ENCODE results near the gene NFAT5. TPM values are rescaled to one million over a fixed set of nuclear protein-coding genes. Genes with fewer than 3 reads are reported as not detected.

NFAT5 gene
- total RNA-seq, 2 experiments from 2014 or later, result 6.7 to 29.7 TPM

Small RNA genes within 50 kb of the gene (microRNA-seq; reads per million reads assigned to microRNA genes)
- 18.2 reads per million, percentile 27 among the genes with 10 or more reads in this experiment for gene MIR1538 (ENCODE audit: borderline replicate concordance)

Small RNA genes within 50 kb of the gene (small RNA-seq; reads per million reads assigned to genes)
- gene MIR1538, result not detected

Other genes starting within 250 kb of the NFAT5 start
- 54.8 and 85.4 TPM in 2 replicates for gene PDF, start 235.4 kb upstream of the NFAT5 start, total RNA-seq (2014; rRNA removed; shearing (Covaris generic))
- gene PDF, start 235.4 kb upstream of the NFAT5 start, total RNA-seq (2022), result 31.6 and 37.8 TPM in 2 replicates
- 39.0 and 60.3 TPM in 2 replicates for gene COG8, start 226.4 kb upstream of the NFAT5 start, total RNA-seq (2014; rRNA removed; shearing (Covaris generic))
- 55.9 and 60.9 TPM in 2 replicates for gene COG8, start 226.4 kb upstream of the NFAT5 start, total RNA-seq (2022)
- gene NIP7, start 226.2 kb upstream of the NFAT5 start, total RNA-seq (2014; rRNA removed; shearing (Covaris generic)), result 26.9 and 39.7 TPM in 2 replicates
- gene NIP7, start 226.2 kb upstream of the NFAT5 start, total RNA-seq (2022), result 49.1 and 50.7 TPM in 2 replicates
- 1.7 TPM in 1 of 2 replicates, not detected in the other for gene TMED6, start 214.2 kb upstream of the NFAT5 start, total RNA-seq (2014; rRNA removed; shearing (Covaris generic))
- gene TMED6, start 214.2 kb upstream of the NFAT5 start, total RNA-seq (2022), result 1.2 and 1.7 TPM in 2 replicates
- gene TERF2, start 180.0 kb upstream of the NFAT5 start, total RNA-seq (2014; rRNA removed; shearing (Covaris generic)), result 18.8 and 19.8 TPM in 2 replicates
- 63.9 and 81.0 TPM in 2 replicates for gene TERF2, start 180.0 kb upstream of the NFAT5 start, total RNA-seq (2022)
- gene CYB5B, start 141.3 kb upstream of the NFAT5 start, total RNA-seq (2014; rRNA removed; shearing (Covaris generic)), result 64.9 and 83.0 TPM in 2 replicates
- gene CYB5B, start 141.3 kb upstream of the NFAT5 start, total RNA-seq (2022), result 177 and 184 TPM in 2 replicates
- gene NQO1, start 160.6 kb downstream of the NFAT5 start, total RNA-seq (2014; rRNA removed; shearing (Covaris generic)), result 3.2 and 3.6 TPM in 2 replicates
- gene NQO1, start 160.6 kb downstream of the NFAT5 start, total RNA-seq (2022), result 4.1 TPM in 2 replicates
- gene NOB1, start 189.0 kb downstream of the NFAT5 start, total RNA-seq (2014; rRNA removed; shearing (Covaris generic)), result 29.3 and 36.9 TPM in 2 replicates
- gene NOB1, start 189.0 kb downstream of the NFAT5 start, total RNA-seq (2022), result 62.2 and 68.7 TPM in 2 replicates
- 20.8 and 30.3 TPM in 2 replicates for gene WWP2, start 196.4 kb downstream of the NFAT5 start, total RNA-seq (2014; rRNA removed; shearing (Covaris generic))
- gene WWP2, start 196.4 kb downstream of the NFAT5 start, total RNA-seq (2022), result 43.4 and 45.6 TPM in 2 replicates